SK-N-SH treated with all-trans-retinoic acid at 6 μM for 48 hours (cell line): ENCODE results near the gene DNAI4.

Experiments used
- BACH2 ChIP-seq: fragments of 250-450 bp; sonication (Bioruptor Pico); IDR thresholded peaks from 2 replicates; pipeline ENCODE4 v1.9.0; 2021; ENCODE audit warnings: mild to moderate bottlenecking, borderline replicate concordance
- PATZ1 ChIP-seq: fragments of 250-450 bp; sonication (Bioruptor Pico); IDR thresholded peaks from 2 replicates; pipeline ENCODE4 v1.8.0; 2020; ENCODE audit warnings: mild to moderate bottlenecking, moderate library complexity, borderline replicate concordance
- ZNF70 ChIP-seq: fragments of 450-650 bp; formaldehyde crosslinking; IDR thresholded peaks from 2 replicates; pipeline ENCODE4 v1.5.0; 2020; ENCODE audit warnings: mild to moderate bottlenecking, moderate library complexity

GRCh38 chr1:66944330-66945274, 19.9 kb upstream of the DNAI4 start:
- TF ChIP-seq ZNF70 (no peak), PATZ1 (CRISPR knock-in tag) (no peak), BACH2 (CRISPR knock-in tag) (no peak)
